HuH-7.5 (cell line): Measurements from ENCODE around the gene ACOT2.
A peak's percentile ranks its signal among the peaks of the same experiment; 100 is the strongest.
"Not testable (repeated sequence)": the region's sequence is repeated elsewhere in the genome, so short reads cannot be mapped to it uniquely, and the experiment has no call there.

ENCODE experiments used
- DNase-seq: peaks from one replicate; pipeline ENCODE4 v3.0.0; 2011; ENCODE audit warnings: low spot score

ACOT2 gene

GRCh38 chr14:73569185-73569958, at the start of gene ACOT2:
ACOT2 (plus strand) TSS chr14:73569213; CDS start chr14:73569241, 28 bp downstream.
- peak; percentile 85 for DNase-seq

DNA sequence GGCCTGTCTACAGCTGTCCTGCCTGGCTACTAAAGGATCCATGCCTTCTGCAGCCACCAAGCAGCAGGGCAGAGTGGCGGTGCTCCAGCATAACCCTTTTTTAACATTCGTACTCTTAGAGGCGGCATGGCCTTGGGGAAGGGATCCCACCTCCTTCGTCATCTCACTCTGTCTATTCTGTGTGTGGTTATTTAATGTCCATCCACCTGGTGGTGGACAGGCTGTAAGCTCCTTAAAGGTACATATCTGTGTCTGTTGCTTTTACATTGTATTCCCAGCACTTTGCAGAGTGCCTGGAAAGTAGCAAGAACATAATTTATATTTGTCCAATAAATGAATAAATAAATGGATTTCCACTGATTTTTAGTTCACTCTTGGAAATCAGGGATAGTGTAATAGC, 47.8 kb upstream of the ACOT2 start:
- DNase-seq = no peak

- DNase-seq = no peak
Observed at GRCh38 chr14:73524493-73524892, 44.5 kb upstream of the ACOT2 start.

DNA sequence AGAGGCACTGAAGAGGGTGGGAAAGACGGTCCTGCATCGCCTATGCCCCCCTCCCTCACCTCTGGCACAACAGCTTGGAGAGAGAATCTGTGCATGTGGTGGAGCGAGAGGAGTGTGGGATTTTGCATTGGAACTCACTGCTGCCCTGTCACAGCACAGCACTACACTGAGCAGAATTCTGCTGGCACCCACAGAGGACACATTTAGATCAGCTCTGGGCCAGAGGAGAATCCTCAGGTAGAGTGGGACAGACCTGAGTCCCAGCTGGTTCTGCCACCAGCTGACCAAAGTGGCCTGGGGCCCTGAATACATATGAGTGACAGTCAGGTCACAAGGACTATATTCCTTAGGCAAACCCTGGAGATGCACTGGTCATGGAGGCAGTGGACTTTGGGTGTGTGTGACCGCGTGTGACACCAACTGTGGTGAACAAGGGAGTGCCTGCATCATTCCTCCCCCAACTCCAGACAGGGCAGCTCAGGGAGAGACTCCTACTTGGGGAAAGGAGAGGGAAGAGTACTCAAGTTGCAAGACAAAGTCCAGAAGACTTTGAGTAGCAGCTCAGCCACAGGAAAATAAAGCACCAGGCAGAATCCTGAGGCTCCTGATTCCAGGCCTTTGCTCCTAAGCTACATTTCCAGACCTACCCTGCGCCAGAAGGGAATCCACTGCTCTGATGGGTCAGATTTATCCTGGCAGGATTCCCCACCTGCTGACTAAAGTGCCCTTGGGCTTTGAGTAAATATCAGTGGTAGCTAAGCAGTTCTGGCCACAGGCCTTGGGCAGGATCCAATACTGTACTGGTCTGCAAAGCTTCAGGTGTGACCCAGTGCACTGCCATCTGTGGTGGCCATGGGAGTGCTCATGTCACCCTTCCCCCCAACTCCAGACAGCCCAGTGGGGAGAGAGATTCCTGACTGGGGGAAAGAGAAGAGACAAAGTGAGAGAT, 42.7 kb upstream of the ACOT2 start:
- DNase-seq = no peak

DNA sequence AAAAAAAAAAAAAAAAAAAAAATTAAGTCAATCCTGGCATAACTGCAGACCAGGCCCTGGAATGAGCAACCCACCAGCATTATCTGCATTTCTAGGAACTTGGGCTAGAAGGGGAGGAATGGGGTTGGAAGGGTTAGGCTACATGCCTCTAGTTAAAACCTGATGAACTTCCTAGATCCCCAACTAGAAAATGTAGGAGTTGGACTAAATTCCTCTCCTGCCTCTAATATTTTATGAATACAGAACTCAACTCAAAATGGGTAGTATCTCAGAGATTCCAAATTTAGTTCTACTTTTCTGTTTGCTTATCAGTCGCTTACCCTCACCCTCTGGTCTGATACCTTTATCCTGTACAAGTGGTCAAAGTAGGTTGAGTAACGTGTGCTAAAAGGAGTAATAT, 39.7 kb upstream of the ACOT2 start:
- not testable (repeated sequence) for DNase-seq

GRCh38 chr14:73531971-73532370, 37.0 kb upstream of the ACOT2 start:
- DNase-seq = not testable (repeated sequence)

DNA sequence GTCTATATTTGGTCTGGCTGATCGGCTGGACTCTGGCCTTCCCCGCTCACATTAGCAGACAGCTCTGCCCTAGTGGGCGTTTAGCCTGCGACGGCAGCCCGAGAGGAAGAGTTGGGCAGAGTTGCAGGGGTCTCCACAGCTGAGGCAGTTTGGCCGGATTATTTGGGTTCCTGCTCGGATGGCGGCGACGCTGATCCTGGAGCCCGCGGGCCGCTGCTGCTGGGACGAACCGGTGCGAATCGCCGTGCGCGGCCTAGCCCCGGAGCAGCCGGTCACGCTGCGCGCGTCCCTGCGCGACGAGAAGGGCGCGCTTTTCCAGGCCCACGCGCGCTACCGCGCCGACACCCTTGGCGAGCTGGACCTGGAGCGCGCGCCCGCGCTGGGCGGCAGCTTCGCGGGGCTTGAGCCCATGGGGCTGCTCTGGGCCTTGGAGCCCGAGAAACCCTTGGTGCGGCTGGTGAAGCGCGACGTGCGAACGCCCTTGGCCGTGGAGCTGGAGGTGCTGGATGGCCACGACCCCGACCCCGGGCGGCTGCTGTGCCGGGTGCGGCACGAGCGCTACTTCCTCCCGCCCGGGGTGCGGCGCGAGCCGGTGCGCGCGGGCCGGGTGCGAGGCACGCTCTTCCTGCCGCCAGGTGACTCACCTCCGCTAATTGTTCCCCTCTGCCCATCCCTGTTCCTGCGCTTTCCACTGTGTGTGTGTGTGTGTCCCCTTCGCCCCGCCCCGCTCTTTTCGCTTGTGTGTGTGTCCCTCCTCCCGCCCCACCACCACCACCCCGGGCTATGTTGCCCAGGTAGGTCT, 31.6 kb upstream of the ACOT2 start:
- DNase-seq = not testable (repeated sequence)

DNA sequence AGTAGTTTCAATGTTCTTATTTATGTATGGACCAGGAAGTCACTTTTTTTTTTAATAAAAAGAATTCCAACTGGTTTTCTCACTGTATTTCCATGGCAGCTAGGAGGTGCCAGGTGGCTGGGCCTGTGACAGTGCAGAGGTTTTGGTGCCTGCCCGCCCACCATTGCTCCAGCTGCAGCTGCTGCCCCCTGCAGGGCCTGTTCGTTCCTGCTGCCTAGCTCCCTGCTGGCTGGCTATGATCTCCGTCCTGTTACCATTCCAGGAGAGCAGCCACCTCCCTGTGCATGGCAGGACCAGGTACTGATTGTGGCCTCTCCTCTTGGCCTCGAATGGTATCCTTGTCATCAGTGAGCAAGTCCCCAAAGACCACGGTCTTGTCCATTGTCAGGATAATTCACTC, 30.0 kb upstream of the ACOT2 start:
- DNase-seq = not testable (repeated sequence)

- not testable (repeated sequence) for DNase-seq
Observed at GRCh38 chr14:73542961-73543360, 26.1 kb upstream of the ACOT2 start.

DNA sequence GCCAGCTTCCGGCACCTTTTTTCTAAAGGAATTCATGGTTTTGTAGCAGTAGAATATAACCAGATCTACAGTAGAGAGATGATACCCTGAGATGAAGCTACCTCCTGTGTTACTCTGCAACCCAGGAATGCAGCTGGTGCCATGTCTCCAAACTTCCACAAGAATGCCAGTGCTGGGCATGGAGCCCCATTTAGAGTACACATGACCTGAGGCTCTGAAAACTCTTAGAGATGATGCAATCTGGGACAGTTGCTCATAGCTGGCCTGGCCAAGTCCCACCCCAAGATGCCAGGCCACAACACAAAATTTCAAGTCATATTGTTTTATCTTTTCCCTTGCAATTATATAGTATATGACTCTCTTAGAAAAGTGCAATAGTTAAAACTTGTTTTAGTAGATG, 23.7 kb upstream of the ACOT2 start:
- not testable (repeated sequence) for DNase-seq

GRCh38 chr14:73549097-73549496, 19.9 kb upstream of the ACOT2 start:
- DNase-seq = not testable (repeated sequence)

DNA sequence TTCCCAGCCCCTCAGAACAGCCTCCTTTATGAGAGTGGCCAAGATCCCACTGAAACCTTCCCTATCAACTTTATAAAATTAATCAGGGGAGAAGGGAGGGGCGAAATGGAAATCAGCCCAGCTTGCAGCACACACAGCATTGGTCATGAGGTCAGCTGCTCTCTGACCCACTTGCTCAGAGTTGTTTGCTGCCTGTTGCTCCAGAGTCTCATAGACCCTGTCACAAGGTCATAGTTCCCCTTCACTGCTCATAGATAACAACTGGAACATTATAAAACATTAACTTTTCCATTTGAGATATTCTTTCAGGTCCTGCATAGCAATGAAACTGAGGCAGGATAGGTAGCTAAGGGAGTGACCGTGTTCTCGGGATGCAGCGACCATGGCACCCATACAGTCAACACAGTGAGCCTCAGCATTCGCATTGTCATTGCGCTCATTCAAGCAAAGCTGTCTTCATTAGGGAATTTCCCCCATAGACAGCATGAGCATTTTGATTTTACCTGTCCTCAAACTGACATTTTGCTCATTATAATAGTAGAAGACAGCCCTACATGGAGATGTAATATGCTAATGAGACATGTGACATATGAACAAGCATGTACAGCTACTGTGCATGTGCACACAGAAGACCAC, 19.0 kb upstream of the ACOT2 start:
- not testable (repeated sequence) for DNase-seq

- DNase-seq = no peak
Observed at GRCh38 chr14:73553845-73554244, 15.2 kb upstream of the ACOT2 start.

DNA sequence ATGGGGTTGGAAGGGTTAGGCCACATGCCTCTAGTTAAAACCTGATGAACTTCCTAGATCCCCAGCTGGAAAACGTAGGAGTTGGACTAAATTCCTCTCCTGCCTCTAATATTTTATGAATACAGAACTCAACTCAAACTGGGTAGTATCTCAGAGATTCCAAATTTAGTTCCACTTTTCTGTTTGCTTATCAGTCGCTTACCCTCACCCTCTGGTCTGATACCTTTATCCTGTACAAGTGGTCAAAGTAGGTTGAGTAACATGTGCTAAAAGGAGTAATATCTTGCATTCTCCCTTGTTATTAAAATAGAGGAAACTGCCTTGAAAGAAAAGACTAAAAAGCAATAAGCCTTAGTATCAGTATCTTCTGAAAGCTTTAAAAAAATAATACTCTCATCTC, 11.8 kb upstream of the ACOT2 start:
- DNase-seq = not testable (repeated sequence)

DNA sequence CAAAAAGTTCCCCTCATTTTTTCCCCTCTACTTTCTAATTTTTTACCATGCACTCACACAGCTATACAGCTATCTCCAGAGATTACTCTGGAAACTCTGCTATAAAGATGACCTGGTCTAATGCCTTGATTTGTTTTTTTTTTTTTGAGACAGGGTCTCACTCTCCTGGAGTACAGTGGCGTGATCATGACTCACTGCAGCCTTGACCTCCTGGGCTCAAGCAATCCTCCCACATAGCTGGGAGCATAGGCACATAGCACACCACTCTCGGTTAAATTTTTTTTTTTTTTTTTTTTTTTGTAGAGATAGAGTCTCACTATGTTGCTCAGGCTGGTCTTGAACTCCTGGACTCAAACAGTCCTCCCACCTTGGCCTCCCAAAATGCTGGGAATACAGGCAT, 10.8 kb upstream of the ACOT2 start:
- DNase-seq = not testable (repeated sequence)

GRCh38 chr14:73562256-73562655, 6.8 kb upstream of the ACOT2 start:
- DNase-seq = not testable (repeated sequence)

DNA sequence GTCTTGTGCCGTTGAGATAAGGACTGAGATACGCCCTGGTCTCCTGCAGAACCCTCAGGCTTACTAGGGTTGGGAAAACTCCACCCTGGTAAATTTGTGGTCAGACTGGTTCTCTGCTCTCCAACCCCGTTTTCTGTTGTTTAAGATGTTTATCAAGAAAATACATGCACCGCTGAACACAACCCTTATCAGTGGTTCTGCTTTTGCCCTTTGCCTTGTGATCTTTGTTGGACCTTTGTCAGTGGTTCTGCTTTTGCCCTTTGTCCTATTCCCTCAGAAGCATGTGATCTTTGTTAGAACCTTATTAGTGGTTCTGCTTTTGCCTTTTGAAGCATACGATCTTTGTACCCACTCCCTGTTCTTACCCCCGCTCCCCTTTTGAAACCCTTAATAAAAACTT, 6.3 kb upstream of the ACOT2 start:
- not testable (repeated sequence) for DNase-seq

DNA sequence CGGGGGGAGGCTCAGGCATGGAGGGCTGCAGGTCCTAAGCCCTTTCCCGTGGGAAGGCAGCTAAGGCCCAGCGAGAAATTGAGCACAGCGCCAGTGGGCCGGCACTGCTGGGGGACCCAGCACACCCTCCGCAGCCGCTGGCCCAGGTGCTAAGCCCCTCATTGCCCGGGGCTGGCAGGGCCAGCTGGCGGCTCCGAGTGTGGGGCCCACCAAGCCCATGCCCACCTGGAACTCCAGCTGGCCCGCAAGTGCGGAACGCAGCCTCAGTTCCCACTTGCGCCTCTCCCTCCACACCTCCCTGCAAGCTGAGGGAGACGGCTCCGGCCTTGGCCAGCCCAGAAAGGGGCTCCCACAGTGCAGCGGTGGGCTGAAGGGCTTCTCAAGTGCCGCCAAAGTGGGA, 2.6 kb upstream of the ACOT2 start:
- DNase-seq = not testable (repeated sequence)

GRCh38 chr14:73566935-73567334, 2.1 kb upstream of the ACOT2 start:
- not testable (repeated sequence) for DNase-seq

DNA sequence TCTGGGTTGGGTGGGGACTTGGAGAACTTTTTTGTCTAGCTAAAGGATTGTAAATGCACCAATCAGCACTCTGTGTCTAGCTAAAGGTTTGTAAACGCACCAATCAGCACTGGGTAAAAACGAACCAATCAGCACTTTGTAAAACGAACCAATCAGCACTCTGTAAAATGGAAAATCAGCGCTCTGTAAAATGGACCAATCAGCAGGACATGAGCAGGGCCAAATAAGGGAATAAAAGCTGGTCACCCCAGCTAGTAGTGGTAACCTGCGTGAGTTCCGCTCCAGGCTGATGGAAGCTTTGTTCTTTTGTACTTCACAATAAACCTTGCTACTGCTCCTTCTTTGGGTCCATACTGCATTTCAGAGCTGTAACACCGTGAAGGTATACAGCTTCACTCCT, 1.7 kb upstream of the ACOT2 start:
- DNase-seq = no peak
